IPS DF 19.7 (cell line): ENCODE measurements around the gene NDUFA13.

ENCODE experiments used
- DNase-seq: peaks from one replicate; pipeline ENCODE4 v3.0.0-alpha.2; 2013; ENCODE audit warnings: low read depth, low spot score

NDUFA13 gene

GRCh38 chr19:19532806-19533701 lies 17.0 kb downstream of the NDUFA13 start:
- no peak for DNase-seq

- no peak for DNase-seq
These were observed 17.8 kb downstream of the NDUFA13 start for GRCh38 chr19:19533841-19534240.

- DNase-seq: no peak
These were observed 18.7 kb downstream of the NDUFA13 start for GRCh38 chr19:19534556-19535265.

GRCh38 chr19:19535311-19536191 lies 19.5 kb downstream of the NDUFA13 start:
- no peak for DNase-seq

- no peak for DNase-seq
These were observed 21.3 kb downstream of the NDUFA13 start for GRCh38 chr19:19537075-19538048.

- no peak for DNase-seq
These were observed 22.2 kb downstream of the NDUFA13 start, which contains the start of gene CILP2 for GRCh38 chr19:19538061-19538784. CILP2 (plus strand) TSS chr19:19538265; CDS start chr19:19538350, 85 bp downstream.

- no peak for DNase-seq
These were observed 22.8 kb downstream of the NDUFA13 start for GRCh38 chr19:19538785-19539166.

- no peak for DNase-seq
These were observed 23.7 kb downstream of the NDUFA13 start for GRCh38 chr19:19539698-19540063.

GRCh38 chr19:19540064-19540714 lies 24.2 kb downstream of the NDUFA13 start:
- no peak for DNase-seq

- DNase-seq: peak; percentile 83
These were observed 24.9 kb downstream of the NDUFA13 start for GRCh38 chr19:19540715-19541515.

- no peak for DNase-seq
These were observed 25.6 kb downstream of the NDUFA13 start for GRCh38 chr19:19541616-19542015.

GRCh38 chr19:19542507-19542906 lies 26.5 kb downstream of the NDUFA13 start:
- no peak for DNase-seq

GRCh38 chr19:19543101-19543500 lies 27.1 kb downstream of the NDUFA13 start:
- no peak for DNase-seq

- no peak for DNase-seq
These were observed 27.6 kb downstream of the NDUFA13 start for GRCh38 chr19:19543640-19544039.

- no peak for DNase-seq
These were observed 28.4 kb downstream of the NDUFA13 start for GRCh38 chr19:19544257-19544953.

- DNase-seq: no peak
These were observed 29.0 kb downstream of the NDUFA13 start for GRCh38 chr19:19544954-19545591.

GRCh38 chr19:19545707-19546106 lies 29.7 kb downstream of the NDUFA13 start:
- DNase-seq: no peak
